GM19351 (cell line): ENCODE measurements around the gene DPF3.

Experiments
- ATAC-seq: cut with Tn5 transposase; IDR thresholded peaks from one replicate; pipeline ENCODE4 v1.9.1; 2021; ENCODE audit warnings: mild to moderate bottlenecking, moderate library complexity; ENCODE audit not compliant: unreplicated experiment

The DPF3 gene

DNA sequence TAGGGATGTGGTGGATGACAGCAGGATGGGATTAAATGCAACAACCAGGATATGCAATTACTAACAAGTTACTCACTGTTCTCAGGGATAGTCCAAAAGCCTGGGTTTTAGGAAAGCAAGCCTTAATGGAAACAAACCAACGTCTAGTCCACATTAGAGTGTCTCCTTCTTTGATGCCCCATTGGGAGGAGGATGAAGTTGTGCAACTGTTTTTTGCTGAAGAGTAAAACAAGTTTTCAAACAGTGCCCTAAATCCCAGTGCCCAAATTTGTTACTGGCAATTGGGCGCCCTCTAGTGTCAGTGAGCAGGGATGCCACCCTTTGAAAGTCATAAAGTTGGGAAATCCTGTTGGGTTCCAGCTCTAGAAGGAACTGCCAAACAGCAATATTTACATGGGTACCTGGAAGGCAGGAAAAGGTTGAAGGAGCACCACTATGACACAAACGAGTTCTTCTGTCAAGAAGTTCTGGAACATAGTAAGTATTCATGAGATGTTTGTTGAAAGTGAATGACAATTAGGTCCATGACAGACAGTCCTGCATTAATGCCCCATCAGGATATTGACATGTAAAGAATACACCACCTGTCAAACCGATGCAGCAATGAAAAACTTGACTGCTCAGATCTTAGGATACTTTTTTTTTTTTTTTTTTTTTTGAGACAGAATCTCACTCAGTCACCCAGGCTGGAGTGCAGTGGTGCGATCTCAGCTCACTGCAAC is 11.1 kb upstream of the DPF3 start:
- ATAC-seq, result no peak

DNA sequence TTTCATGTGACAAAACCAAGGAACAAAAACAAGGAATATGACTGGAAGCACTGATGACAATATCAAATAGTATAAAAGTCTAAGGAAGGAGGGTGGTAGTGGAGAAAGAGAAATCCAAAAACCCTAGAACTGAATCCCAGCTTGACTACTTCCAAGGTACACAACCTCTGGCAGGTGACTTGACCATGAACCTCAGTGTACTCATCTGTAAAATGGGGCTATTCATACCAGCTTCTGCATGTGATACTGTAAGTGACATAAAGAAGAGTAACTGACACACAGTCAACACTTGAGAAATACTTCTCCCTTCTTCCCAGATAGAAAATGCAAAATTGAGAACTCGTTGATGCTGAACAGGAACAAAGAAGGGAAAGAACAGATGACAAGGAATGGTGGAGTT is 10.3 kb upstream of the DPF3 start:
- ATAC-seq, result no peak

DNA sequence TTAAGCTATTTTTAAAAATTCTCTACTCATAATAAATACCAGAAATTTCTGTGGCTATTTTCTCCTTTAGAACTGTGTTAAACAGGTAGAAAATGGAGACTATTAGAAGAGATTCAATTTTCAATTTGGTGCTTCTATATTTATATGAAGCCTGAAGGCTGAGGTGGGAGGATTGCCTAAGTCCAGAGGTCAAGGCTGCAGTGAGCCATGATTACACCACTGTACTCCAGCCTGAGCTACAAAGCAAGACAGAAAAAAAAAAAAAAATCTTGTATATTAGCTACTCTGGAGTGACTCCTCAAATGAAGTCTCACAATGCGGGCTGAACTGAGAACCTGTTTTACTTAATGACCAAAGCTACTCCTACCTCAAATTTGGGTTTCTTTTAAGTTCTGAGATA is 9.8 kb upstream of the DPF3 start:
- no peak for ATAC-seq

- ATAC-seq, result no peak
Observed at GRCh38 chr14:72902801-72903530, 9.1 kb upstream of the DPF3 start.

GRCh38 chr14:72901361-72901760 is 7.5 kb upstream of the DPF3 start:
- no peak for ATAC-seq

DNA sequence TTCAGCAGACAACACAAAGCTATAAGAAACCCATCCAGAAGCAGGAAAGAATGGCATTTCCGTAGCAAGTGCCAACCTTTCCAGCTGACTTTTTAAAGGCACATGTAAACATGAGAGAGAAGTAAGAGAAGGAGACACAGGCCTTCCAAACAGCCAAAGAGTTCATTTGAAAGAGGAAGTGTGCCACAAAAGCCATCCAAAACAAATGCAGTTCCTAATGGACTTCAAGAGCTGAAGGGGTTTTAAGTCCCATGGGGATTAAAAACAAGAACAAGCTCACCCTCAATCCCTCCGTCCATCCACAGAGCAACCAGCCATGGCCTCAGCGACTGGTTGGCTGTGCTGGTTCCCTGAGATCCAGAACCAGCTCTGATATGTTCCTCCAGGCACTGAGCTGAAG is 4.5 kb upstream of the DPF3 start:
- no peak for ATAC-seq

- ATAC-seq, result no peak
Observed at GRCh38 chr14:72894623-72895378, 900 bp upstream of the DPF3 start.

GRCh38 chr14:72894323-72894622 is 372 bp upstream of the DPF3 start:
- ATAC-seq, result no peak

- ATAC-seq, result no peak
Observed at GRCh38 chr14:72892879-72893635, 844 bp downstream of the DPF3 start.

- no peak for ATAC-seq
Observed at GRCh38 chr14:72892103-72892878, 1.6 kb downstream of the DPF3 start.

DNA sequence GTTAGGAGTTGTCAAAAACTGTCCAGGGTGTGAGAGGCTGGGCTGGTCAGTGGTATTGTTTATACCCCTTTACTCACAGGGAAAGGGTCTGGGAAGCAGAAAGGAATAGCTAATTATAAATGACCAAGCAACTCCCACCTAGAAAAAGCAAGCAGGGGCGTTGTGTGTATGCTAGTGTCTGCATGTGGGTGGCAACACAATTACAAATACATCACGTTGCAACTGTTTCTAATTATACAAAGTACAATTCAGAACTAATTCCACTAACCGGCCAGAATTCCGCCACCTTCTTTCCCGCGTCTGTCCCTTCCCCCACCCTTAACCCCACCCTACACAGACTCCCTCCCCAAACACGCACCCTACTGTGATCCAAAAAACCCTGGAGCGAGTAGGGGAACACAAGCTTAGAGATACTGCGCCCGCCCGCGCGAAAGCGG is 2.2 kb downstream of the DPF3 start:
- no peak for ATAC-seq

GRCh38 chr14:72889366-72889765 is 4.5 kb downstream of the DPF3 start:
- ATAC-seq, result no peak

- ATAC-seq, result no peak
Observed at GRCh38 chr14:72888636-72889201, 5.2 kb downstream of the DPF3 start.

- no peak for ATAC-seq
Observed at GRCh38 chr14:72888192-72888591, 5.7 kb downstream of the DPF3 start.

- no peak for ATAC-seq
Observed at GRCh38 chr14:72887514-72887913, 6.4 kb downstream of the DPF3 start.

DNA sequence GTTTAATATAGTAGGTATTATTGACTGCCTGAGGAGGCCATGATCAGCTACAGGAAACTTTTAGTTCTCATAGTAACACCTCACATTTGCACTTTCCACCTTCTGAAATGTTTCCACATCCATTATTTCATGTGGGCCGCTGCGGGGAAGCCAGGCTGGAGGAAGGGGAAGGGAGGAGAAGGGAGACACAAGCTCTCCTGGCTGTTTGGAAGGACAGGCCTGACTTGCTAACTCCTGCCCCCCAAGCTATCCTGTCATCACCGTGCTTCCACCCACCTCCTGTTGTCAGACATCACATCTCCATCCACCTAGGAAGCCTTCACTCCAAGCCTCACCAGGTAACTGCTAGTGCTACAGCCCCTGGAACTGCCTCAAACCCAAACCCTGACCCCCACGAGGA is 9.5 kb downstream of the DPF3 start:
- ATAC-seq, result no peak

DNA sequence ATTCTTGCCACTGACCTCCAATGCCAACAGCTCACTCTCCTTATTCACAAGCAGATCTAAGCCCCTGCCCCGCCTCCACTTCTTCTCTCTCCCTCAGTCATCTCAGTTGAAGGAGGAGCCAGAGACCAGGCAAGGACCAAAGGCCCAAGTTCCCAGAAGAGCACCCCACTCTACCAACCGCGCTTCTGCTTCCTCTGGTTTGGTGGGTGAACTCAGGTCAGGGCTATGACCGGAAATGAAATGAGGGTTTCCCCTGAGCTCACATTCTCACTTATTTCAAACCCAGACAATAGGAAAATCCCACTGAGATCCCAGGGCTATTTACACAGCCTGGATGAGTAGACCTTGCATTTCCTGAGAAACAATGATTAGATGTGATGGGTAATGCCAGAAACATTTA is 9.9 kb downstream of the DPF3 start:
- ATAC-seq, result no peak

GRCh38 chr14:72883109-72883508 is 10.8 kb downstream of the DPF3 start:
- ATAC-seq, result no peak

GRCh38 chr14:72882463-72882862 is 11.4 kb downstream of the DPF3 start:
- ATAC-seq, result no peak

GRCh38 chr14:72882047-72882446 is 11.9 kb downstream of the DPF3 start:
- no peak for ATAC-seq
